Caco-2 (cell line): ENCODE results near the gene HSD11B2. TPM values are rescaled to one million over a fixed set of nuclear protein-coding genes. Genes with fewer than 3 reads are reported as not detected.
A peak's percentile ranks its signal among the peaks of the same experiment; 100 is the strongest.

ENCODE experiments used
- BruUV-seq: library from RNA; stranded (reverse); fragments of 400-500 nt; replicated peaks from 2 replicates; lab custom pipeline; 2021; lab: Mats Ljungman, UMichigan
- CTCF ChIA-PET: fragments of 300-600 bp; sonication (Branson Sonifier 250); formaldehyde crosslinking; loops from one replicate; lab custom pipeline; 2022; ENCODE audit warnings: antibody characterized with exemption; lab: Charles Lee
- POLR2A ChIA-PET: fragments of 300-600 bp; sonication (Branson Sonifier 250); formaldehyde crosslinking; loops from one replicate; lab custom pipeline; 2022; ENCODE audit warnings: antibody characterized with exemption; lab: Charles Lee
- DNase-seq, 2 experiments: peaks; one replicate each; pipeline versions ENCODE4 v3.0.0 to v3.0.0-alpha.2; 2020 to 2022
- H3K27me3 ChIP-seq: replicated peaks from 2 replicates; pipeline ENCODE4 v1.6.0; 2011; ENCODE audit warnings: low read length; ENCODE audit not compliant: control insufficient read depth, insufficient read depth
- H3K36me3 ChIP-seq: 2 replicates; pipeline ENCODE4 v1.5.1; 2011; ENCODE audit warnings: low read length; ENCODE audit not compliant: control insufficient read depth, insufficient read depth
- H3K4me1 ChIP-seq: fragments of 250-450 bp; sonication (Bioruptor Pico); 2 replicates; pipeline ENCODE4 v1.5.1; 2020; ENCODE audit warnings: mild to moderate bottlenecking
- H3K4me3 ChIP-seq: 2 replicates; pipeline ENCODE4 v1.5.1; 2011; ENCODE audit warnings: low read depth, mild to moderate bottlenecking, control low read depth, low read length
- H3K9me3 ChIP-seq: fragments of 250-450 bp; sonication (Bioruptor Pico); 2 replicates; pipeline ENCODE4 v1.5.1; 2020; ENCODE audit warnings: mild to moderate bottlenecking, moderate library complexity
- H3K27ac Mint-ChIP-seq: one replicate; pipeline ENCODE4 v1.8.0; 2022; ENCODE audit warnings: mixed read lengths; ENCODE audit not compliant: unreplicated experiment
- H3K27me3 Mint-ChIP-seq: one replicate; pipeline ENCODE4 v1.8.0; 2022; ENCODE audit warnings: mixed read lengths; ENCODE audit not compliant: insufficient read depth, unreplicated experiment
- H3K36me3 Mint-ChIP-seq: one replicate; pipeline ENCODE4 v1.8.0; 2022; ENCODE audit warnings: mild to moderate bottlenecking, mixed read lengths; ENCODE audit not compliant: insufficient read depth, unreplicated experiment
- H3K4me1 Mint-ChIP-seq: one replicate; pipeline ENCODE4 v1.8.0; 2022; ENCODE audit warnings: low read depth, mixed read lengths; ENCODE audit not compliant: unreplicated experiment
- H3K4me3 Mint-ChIP-seq: one replicate; pipeline ENCODE4 v1.8.0; 2022; ENCODE audit warnings: mild to moderate bottlenecking, moderate library complexity, mixed read lengths; ENCODE audit not compliant: unreplicated experiment
- H3K9me3 Mint-ChIP-seq: one replicate; pipeline ENCODE4 v1.8.0; 2022; ENCODE audit warnings: mixed read lengths; ENCODE audit not compliant: unreplicated experiment
- intact Hi-C: fragments of 100-400 bp; cut with micrococcal nuclease; formaldehyde crosslinking; loops from one replicate; pipeline ENCODE4 v1.10.0; 2022; ENCODE audit not compliant: unreplicated experiment
- total RNA-seq: library from RNA; stranded (reverse); gene quantifications from 2 replicates; pipeline ENCODE4 v1.2.3, GENCODE V29; 2022
- TF ChIP-seq, protein P1 (sequence below), 2 experiments: fragments of 200-600 bp in 1 of 2; IDR thresholded peaks; 1 replicate in 1 of 2; 2 replicates in 1 of 2; pipeline versions ENCODE4 v1.5.1 to v1.8.0; 2011 to 2022; ENCODE audit warnings: antibody characterized with exemption in 1 of 2, control low read depth in 1 of 2, inconsistent platforms in 1 of 2, low read depth in 1 of 2, low read length in 1 of 2, mild to moderate bottlenecking in 1 of 2, moderate library complexity in 1 of 2; ENCODE audit not compliant: insufficient read depth in 1 of 2, severe bottlenecking in 1 of 2, unreplicated experiment in 1 of 2

HSD11B2 gene
- total RNA-seq, 1 experiment from 2014 or later: 11.3 TPM

DNA sequence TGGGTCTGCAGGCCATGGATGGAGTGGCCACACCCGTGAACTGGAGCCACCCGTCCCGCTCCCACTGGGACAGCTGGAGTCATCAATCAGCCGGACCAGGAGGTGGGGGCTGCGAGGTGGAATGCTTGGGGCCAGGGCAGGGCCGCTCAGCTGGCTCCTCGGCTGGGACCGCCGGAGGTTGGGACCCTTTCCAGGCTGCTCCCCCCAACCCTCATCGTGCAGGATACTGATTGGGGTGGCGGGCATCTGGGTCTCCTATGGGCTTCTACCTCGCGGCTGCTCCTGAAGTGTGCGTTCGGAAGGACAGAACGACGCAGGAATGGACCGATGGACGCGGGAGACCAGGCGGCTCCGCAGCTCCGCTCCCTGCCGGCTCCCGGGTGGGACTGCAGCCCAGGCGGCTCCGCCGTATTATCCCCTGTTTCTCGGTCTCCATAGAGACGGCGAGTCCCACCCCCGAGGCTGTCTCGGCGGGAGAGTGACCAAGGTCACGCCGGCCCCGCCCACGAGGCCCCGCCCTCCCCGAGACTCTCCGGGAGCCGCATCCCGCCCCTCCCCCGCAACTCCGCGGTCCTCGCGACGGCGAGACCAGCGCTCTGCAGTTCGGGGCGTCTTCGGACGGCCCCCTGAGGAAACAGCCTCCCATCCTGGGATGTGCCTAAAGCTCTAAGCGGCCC, 37.7 kb upstream of the HSD11B2 start, which contains the start of gene TPPP3:
TPPP3 (minus strand) TSS at position 388 of the 677 bp plus-strand sequence. CDS start 2,387 bp downstream, outside the sequence.
- POLR2A ChIA-PET: interaction anchor here (0.6 kb wide), 1 partner anchor 146 kb away, joined by 4 read pairs; no protein-coding TSS in a partner anchor
- Mint-ChIP-seq H3K27ac (peak within 1 kb of the TSS; percentile 5), H3K4me3 (peak within 1 kb of the TSS; percentile 28), H3K27me3 (no peaks in the 10 kb centered on the region), H3K9me3 (no peaks in the 10 kb centered on the region), H3K36me3 (peaks cover 5% of the 10 kb centered on the region), H3K4me1 (peaks cover 7% of the 10 kb centered on the region)
- H3K4me3 ChIP-seq: no peak within 1 kb of the TSS
- no peaks in the 10 kb centered on the region for H3K36me3 ChIP-seq
- peaks cover 20% of the 10 kb centered on the region for H3K4me1 ChIP-seq
- H3K9me3 ChIP-seq: no peaks in the 10 kb centered on the region
- BruUV-seq: no TSS peak
- CTCF ChIA-PET: interaction anchor here (0.7 to 1.0 kb wide), 3 partner anchors 9 to 42 kb away, joined by 3 read pairs; no protein-coding TSS in a partner anchor
- H3K27me3 ChIP-seq: no peaks in the 10 kb centered on the region
- TF ChIP-seq, protein P1, sequence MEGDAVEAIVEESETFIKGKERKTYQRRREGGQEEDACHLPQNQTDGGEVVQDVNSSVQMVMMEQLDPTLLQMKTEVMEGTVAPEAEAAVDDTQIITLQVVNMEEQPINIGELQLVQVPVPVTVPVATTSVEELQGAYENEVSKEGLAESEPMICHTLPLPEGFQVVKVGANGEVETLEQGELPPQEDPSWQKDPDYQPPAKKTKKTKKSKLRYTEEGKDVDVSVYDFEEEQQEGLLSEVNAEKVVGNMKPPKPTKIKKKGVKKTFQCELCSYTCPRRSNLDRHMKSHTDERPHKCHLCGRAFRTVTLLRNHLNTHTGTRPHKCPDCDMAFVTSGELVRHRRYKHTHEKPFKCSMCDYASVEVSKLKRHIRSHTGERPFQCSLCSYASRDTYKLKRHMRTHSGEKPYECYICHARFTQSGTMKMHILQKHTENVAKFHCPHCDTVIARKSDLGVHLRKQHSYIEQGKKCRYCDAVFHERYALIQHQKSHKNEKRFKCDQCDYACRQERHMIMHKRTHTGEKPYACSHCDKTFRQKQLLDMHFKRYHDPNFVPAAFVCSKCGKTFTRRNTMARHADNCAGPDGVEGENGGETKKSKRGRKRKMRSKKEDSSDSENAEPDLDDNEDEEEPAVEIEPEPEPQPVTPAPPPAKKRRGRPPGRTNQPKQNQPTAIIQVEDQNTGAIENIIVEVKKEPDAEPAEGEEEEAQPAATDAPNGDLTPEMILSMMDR (IDR thresholded peaks at IDR 0.05; ENCODE audit: insufficient read depth in 1 of 2, low read depth in 1 of 2, low read length in 1 of 2, severe bottlenecking in 1 of 2, unreplicated experiment in 1 of 2): peak; percentile 21 to 33
- DNase-seq: peak; percentile 74 to 76
- intact Hi-C loops: no loop called here

DNA sequence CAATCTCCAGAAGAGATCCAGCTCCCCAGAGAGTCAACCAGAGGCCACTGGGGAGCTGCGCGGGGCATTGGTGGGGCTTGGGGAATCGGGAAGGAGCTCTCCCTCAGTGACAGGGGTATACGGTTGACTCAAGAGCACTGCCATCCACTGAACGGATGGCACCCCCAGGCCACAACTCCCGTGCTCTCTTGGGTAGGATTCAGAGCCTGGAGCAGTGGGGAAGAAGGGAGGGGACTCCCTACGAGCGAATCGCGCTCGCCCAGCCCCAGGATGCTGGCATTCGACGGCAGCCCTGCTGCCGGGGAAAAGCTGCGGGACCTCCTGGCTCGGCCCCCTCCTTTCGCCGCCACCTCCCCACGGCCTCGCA, 37.1 kb upstream of the HSD11B2 start:
- H3K36me3 Mint-ChIP-seq: peaks cover 5% of the 10 kb centered on the region
- Histone ChIP-seq H3K4me3 (no peak overlapping the region), H3K36me3 (no peaks in the 10 kb centered on the region), H3K27me3 (no peaks in the 10 kb centered on the region), H3K4me1 (peaks cover 20% of the 10 kb centered on the region), H3K9me3 (no peaks in the 10 kb centered on the region)
- POLR2A ChIA-PET: no interaction called here
- H3K4me3 Mint-ChIP-seq: peak overlapping the region; percentile 28
- H3K27ac Mint-ChIP-seq: no peak overlapping the region
- no peaks in the 10 kb centered on the region for H3K27me3 Mint-ChIP-seq
- intact Hi-C loops: no loop called here
- BruUV-seq: no TSS peak
- CTCF ChIA-PET: interaction anchor here (1.0 kb wide), 1 partner anchor 11 kb away, joined by 3 read pairs; no protein-coding TSS in a partner anchor
- peaks cover 7% of the 10 kb centered on the region for H3K4me1 Mint-ChIP-seq
- TF ChIP-seq, protein P1 (IDR thresholded peaks at IDR 0.05; ENCODE audit: insufficient read depth in 1 of 2, low read depth in 1 of 2, low read length in 1 of 2, severe bottlenecking in 1 of 2, unreplicated experiment in 1 of 2): no peak
- no peaks in the 10 kb centered on the region for H3K9me3 Mint-ChIP-seq
- peak in 1 of 2 experiments; percentile 29 for DNase-seq

DNA sequence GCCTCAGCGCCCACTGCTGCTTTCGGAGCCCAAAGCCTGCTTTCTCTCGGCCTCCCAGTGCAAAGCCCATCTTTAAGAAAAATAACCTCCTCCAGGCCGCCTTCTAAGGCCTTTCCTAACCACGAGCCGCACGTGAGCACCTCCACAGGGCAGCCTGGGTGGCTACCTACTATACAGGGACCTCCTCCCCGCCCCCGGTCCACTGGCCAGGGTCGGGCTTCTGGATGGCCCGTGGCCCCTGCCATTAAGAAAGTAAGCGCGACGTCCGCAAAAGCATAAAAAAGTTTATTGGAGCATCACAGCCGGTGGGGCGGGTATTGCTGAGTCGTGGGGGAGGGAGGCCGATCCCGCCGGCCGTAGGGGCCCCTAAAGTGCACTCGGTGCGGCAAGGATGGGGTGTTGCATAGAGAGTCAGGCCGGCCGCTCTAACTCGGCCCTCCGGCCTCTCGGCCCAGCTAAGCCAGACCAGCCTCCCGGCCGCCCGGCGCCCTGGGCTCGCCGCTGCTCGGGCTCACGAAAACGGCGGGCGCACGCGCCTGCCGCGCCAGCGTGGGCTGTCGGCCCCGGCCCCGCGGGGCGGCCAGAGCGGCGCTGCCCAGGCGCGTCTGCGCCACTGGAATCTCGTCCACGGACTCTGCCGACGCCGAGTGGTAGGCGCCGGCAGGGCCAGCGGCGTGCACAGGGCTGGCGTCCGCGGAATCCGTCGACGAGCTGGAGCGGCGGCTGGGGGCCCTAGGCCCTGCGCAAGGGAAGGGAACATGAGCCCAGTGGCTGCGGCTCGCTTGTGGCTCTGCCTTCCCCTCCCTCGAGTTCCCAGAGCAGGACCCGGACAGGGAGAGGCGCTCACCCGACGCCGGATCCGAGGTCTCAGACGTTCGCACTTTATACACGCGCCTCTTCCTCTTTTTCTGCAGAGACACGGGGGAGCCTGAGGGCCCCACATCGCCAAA, 36.5 kb upstream of the HSD11B2 start:
- TF ChIP-seq, protein P1 (IDR thresholded peaks at IDR 0.05; ENCODE audit: insufficient read depth in 1 of 2, low read depth in 1 of 2, low read length in 1 of 2, severe bottlenecking in 1 of 2, unreplicated experiment in 1 of 2): no peak
- Histone ChIP-seq H3K4me1 (peaks cover 20% of the 10 kb centered on the region), H3K4me3 (no peak overlapping the region), H3K27me3 (no peaks in the 10 kb centered on the region), H3K9me3 (no peaks in the 10 kb centered on the region), H3K36me3 (no peaks in the 10 kb centered on the region)
- H3K4me1 Mint-ChIP-seq: peaks cover 7% of the 10 kb centered on the region
- H3K4me3 Mint-ChIP-seq: peak overlapping the region; percentile 28
- BruUV-seq: no TSS peak
- peaks cover 5% of the 10 kb centered on the region for H3K36me3 Mint-ChIP-seq
- ChIA-PET CTCF (interaction anchor here (1.0 kb wide), 1 partner anchor 12 kb away, joined by 3 read pairs; no protein-coding TSS in a partner anchor), POLR2A (no interaction called here)
- intact Hi-C loops: no loop called here
- no peaks in the 10 kb centered on the region for H3K9me3 Mint-ChIP-seq
- no peaks in the 10 kb centered on the region for H3K27me3 Mint-ChIP-seq
- no peak overlapping the region for H3K27ac Mint-ChIP-seq
- peak in 1 of 2 experiments; percentile 22 for DNase-seq
